Panc1 (cell line): Measurements from ENCODE around the gene LDB3.

Experiments used
- CTCF ChIP-seq: fragments of 450-650 bp; IDR thresholded peaks from 2 replicates; pipeline ENCODE4 v1.5.1; 2017; ENCODE audit warnings: mild to moderate bottlenecking
- REST ChIP-seq, 2 experiments: IDR thresholded peaks; 2 replicates each; pipeline ENCODE4 v1.6.1; 2011 to 2012; ENCODE audit warnings: low read depth in 2 of 2, control low read depth in 1 of 2, low read length in 1 of 2, mild to moderate bottlenecking in 1 of 2, moderate library complexity in 1 of 2; ENCODE audit not compliant: insufficient read depth in 1 of 2

GRCh38 chr10:86728056-86728455 lies 59.7 kb downstream of the LDB3 start:
- no peak for TF ChIP-seq CTCF
- TF ChIP-seq REST (IDR thresholded peaks at IDR 0.05; ENCODE audit: insufficient read depth in 1 of 2, low read depth in 2 of 2, low read length in 1 of 2): no peak
